Skeletal muscle tissue (tissue), 4 donors: ENCODE results near the gene FAAP20. TPM values are rescaled to one million over a fixed set of nuclear protein-coding genes. Genes with fewer than 3 reads are reported as not detected.

Experiments
- H3K27ac ChIP-seq: one replicate; pipeline ENCODE4 v1.7.0; 2013; ENCODE audit warnings: mild to moderate bottlenecking, low read depth, low read length, inconsistent platforms
- H3K27me3 ChIP-seq, 3 donors: one replicate each; pipeline ENCODE4 v1.7.0; 2013; ENCODE audit warnings: low read length in 3 of 3; ENCODE audit not compliant: control insufficient read depth in 3 of 3, insufficient read depth in 3 of 3
- H3K36me3 ChIP-seq, 3 donors: one replicate each; pipeline ENCODE4 v1.7.0; 2013; ENCODE audit warnings: low read length in 3 of 3; ENCODE audit not compliant: control insufficient read depth in 3 of 3, insufficient read depth in 3 of 3
- H3K4me1 ChIP-seq, 3 donors: one replicate each; pipeline ENCODE4 v1.7.0; 2013; ENCODE audit warnings: low read length in 3 of 3, mild to moderate bottlenecking in 3 of 3; ENCODE audit not compliant: control insufficient read depth in 3 of 3, insufficient read depth in 3 of 3
- H3K4me3 ChIP-seq, 3 donors: one replicate each; pipeline ENCODE4 v1.7.0; 2013; ENCODE audit warnings: low read length in 3 of 3
- H3K9ac ChIP-seq, 3 donors: one replicate each; pipeline ENCODE4 v1.7.0; 2013; ENCODE audit warnings: low read length in 3 of 3, mild to moderate bottlenecking in 3 of 3, moderate library complexity in 2 of 3, low read depth in 1 of 3
- H3K9me3 ChIP-seq, 3 donors: one replicate each; pipeline ENCODE4 v1.7.0; 2013; ENCODE audit warnings: low read length in 3 of 3; ENCODE audit not compliant: control insufficient read depth in 3 of 3
- total RNA-seq: library from RNA; depleted of rRNA; stranded (reverse); fragments of >200 nt; gene quantifications from one replicate; pipeline ENCODE4 v1.2.3, GENCODE V29; 2014
- donor health status: Osteomylitis.

The FAAP20 gene
- total RNA-seq, 1 donor from 2014 or later: 13.0 TPM

DNA sequence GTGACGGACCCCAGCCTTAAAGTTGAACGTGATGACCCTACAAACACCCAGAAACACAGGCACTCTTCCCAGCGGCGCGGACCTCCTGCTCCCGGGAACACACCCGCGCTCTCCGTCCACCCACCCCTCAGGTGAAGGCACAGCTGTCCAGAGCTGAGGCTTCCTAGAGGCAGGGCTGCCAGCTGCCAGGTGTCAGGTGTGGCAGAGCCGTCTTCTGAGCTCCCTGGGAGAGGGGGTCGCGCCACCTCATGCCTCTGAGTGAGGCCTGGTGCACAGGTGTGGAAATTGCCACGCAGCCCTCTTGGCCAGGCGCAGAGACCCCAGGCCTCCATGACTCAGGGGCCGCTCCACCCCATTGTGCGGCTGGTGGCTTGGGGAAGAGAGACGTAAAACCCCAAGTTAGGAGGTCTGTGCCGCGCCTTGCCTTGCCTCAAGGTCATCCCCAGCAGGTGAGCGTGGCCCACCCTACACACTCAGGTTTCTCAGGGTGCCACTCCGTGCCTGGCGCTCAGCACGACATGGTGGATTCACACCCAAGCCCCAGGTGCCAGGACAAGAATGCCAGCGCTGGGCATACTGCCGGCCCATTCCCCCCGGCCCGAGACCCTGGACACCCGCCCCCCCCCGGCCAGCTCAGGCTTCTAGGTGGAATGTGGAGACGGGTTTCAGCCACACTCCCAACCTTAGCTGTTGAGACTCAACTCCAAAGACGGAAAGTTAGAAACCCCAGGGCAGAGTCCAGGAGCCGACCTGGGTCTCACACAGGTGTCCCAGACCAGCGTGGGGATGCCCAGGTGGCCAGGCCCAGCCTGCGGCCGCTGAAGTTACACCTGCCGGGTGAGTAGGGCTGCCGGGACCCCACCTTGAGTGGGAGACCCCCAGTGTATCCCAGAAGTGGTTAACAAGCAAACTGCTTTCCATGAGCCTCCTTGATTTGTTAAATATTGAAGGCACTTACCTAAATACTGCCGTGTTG is 8.4 kb downstream of the FAAP20 start:
- no peak overlapping the region for H3K9ac ChIP-seq
- H3K4me1 ChIP-seq: peaks cover 14 to 20% (median 18%) of the 10 kb centered on the region in 3 donors
- no peaks in the 10 kb centered on the region for H3K36me3 ChIP-seq
- H3K4me3 ChIP-seq: no peak overlapping the region
- H3K27ac ChIP-seq: no peak overlapping the region
- H3K27me3 ChIP-seq: no peaks in the 10 kb centered on the region
- no peaks in the 10 kb centered on the region for H3K9me3 ChIP-seq

DNA sequence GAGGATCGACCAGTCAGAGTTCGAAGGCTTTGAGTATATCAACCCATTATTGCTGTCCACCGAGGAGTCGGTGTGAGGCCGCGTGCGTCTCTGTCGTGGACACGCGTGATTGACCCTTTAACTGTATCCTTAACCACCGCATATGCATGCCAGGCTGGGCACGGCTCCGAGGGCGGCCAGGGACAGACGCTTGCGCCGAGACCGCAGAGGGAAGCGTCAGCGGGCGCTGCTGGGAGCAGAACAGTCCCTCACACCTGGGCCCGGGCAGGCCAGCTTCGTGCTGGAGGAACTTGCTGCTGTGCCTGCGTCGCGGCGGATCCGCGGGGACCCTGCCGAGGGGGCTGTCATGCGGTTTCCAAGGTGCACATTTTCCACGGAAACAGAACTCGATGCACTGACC is 9.6 kb downstream of the FAAP20 start:
- no peaks in the 10 kb centered on the region for H3K9me3 ChIP-seq
- H3K27me3 ChIP-seq: peaks cover 3 to 5% (median 3%) of the 10 kb centered on the region in 3 donors
- no peak overlapping the region for H3K9ac ChIP-seq
- H3K27ac ChIP-seq: no peak overlapping the region
- peaks cover 2 to 8% (median 6%) of the 10 kb centered on the region in 3 donors for H3K4me1 ChIP-seq
- H3K36me3 ChIP-seq: no peaks in the 10 kb centered on the region
- H3K4me3 ChIP-seq: no peak overlapping the region

DNA sequence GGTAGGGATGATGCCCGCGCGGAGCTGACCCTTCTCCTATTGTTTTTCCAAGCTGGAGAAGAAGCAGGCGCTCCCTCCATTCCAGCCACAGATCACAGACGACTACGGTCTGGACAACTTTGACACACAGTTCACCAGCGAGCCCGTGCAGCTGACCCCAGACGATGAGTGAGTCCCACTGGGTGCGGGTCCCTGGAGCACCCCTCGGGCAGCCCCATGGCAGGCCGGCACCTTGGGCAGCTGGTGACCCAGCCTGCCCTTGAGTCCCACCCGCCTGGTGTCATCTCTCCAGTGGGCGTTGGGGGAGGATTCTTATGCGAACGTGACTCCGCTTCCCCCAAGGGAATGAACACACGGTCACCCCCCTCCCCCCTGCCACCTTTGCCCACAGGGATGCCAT is 10.0 kb downstream of the FAAP20 start:
- H3K36me3 ChIP-seq: no peaks in the 10 kb centered on the region
- no peaks in the 10 kb centered on the region for H3K9me3 ChIP-seq
- H3K9ac ChIP-seq: no peak overlapping the region
- H3K27me3 ChIP-seq: peaks cover 4 to 7% (median 5%) of the 10 kb centered on the region in 3 donors
- H3K27ac ChIP-seq: no peak overlapping the region
- H3K4me3 ChIP-seq: no peak overlapping the region
- peaks cover 0 to 4% (median 4%) of the 10 kb centered on the region in 3 donors for H3K4me1 ChIP-seq

DNA sequence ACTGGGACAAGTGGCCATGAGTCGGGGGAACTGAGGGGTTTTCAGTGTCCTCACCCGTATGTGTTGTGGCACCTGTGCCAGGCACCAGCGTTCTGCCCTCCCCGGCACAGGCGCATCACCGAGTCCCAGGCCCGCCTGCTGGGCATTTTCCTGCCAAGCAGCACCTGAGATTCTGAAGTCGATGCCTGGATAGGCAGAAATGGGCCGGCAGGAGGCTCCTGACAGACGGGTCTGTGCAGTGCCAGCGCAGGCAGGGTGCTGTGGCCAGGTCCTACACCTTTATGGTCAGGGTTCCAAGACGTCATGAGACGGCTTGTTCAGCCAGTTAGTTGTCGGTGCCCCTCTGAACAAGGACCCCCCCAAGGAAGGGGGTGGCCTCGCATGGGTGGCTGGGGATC is 10.6 kb downstream of the FAAP20 start:
- no peak overlapping the region for H3K4me3 ChIP-seq

DNA sequence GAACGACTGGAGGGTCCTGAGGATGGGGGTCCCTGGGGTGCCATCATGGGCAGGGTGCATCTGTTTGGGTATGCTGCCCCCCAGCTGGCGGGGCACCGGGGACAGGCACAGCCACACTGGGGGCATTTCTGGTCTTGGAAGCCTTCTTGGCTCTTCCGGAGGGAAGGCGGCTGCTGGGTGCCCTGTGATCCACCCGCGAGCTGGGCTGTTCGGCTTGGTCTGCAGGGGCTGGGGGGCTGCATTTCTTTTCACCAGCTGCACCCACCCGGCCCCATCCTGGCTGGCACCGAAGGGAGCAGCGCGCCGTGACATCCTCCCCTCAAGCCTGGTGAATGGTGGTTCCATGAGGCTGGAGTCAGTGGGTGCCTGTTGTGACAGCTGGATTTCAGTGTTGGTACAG is 12.2 kb downstream of the FAAP20 start:
- Histone ChIP-seq H3K27me3 (peaks cover 11 to 24% (median 12%) of the 10 kb centered on the region in 3 donors), H3K9ac (no peak overlapping the region), H3K4me3 (no peak overlapping the region), H3K36me3 (no peaks in the 10 kb centered on the region), H3K9me3 (no peaks in the 10 kb centered on the region), H3K4me1 (no peaks in the 10 kb centered on the region), H3K27ac (no peak overlapping the region)

More for the DNA sequence above, 10.6 kb downstream of the FAAP20 start:
- H3K9ac ChIP-seq: no peak overlapping the region
- H3K4me1 ChIP-seq: peaks cover 0 to under 1% (median 0%) of the 10 kb centered on the region in 3 donors
- peaks cover 4 to 13% (median 5%) of the 10 kb centered on the region in 3 donors for H3K27me3 ChIP-seq
- H3K27ac ChIP-seq: no peak overlapping the region
- H3K36me3 ChIP-seq: no peaks in the 10 kb centered on the region
- H3K9me3 ChIP-seq: no peaks in the 10 kb centered on the region

DNA sequence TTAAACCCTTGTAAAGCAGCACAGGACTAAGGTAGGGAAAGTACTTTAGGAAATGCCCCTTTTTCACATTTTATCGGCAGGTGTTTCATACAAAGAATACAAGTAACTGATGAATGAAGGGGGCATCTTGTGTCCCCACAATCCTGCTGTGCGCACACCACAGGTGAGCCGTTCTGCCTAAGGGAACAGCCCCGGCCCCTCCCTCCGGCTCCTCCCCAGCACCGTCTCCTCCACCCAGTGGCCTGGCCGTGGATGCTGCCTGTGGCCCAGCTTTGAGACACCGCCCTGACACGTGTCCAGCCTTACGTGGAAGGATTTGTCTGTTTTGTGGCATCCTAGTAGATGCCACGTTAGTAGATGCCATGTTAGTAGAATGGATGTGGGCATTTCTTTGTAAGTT is 12.8 kb downstream of the FAAP20 start:
- Histone ChIP-seq H3K27me3 (peaks cover 11 to 24% (median 16%) of the 10 kb centered on the region in 3 donors), H3K4me3 (no peak overlapping the region), H3K9ac (no peak overlapping the region), H3K27ac (no peak overlapping the region), H3K36me3 (no peaks in the 10 kb centered on the region), H3K9me3 (no peaks in the 10 kb centered on the region), H3K4me1 (no peaks in the 10 kb centered on the region)

GRCh38 chr1:2181271-2181670 is 13.3 kb downstream of the FAAP20 start:
- H3K27me3 ChIP-seq: peaks cover 11 to 27% (median 16%) of the 10 kb centered on the region in 3 donors
- no peaks in the 10 kb centered on the region for H3K4me1 ChIP-seq
- no peak overlapping the region for H3K27ac ChIP-seq
- no peak overlapping the region for H3K4me3 ChIP-seq
- H3K9me3 ChIP-seq: no peaks in the 10 kb centered on the region
- no peak overlapping the region for H3K9ac ChIP-seq
- H3K36me3 ChIP-seq: no peaks in the 10 kb centered on the region

DNA sequence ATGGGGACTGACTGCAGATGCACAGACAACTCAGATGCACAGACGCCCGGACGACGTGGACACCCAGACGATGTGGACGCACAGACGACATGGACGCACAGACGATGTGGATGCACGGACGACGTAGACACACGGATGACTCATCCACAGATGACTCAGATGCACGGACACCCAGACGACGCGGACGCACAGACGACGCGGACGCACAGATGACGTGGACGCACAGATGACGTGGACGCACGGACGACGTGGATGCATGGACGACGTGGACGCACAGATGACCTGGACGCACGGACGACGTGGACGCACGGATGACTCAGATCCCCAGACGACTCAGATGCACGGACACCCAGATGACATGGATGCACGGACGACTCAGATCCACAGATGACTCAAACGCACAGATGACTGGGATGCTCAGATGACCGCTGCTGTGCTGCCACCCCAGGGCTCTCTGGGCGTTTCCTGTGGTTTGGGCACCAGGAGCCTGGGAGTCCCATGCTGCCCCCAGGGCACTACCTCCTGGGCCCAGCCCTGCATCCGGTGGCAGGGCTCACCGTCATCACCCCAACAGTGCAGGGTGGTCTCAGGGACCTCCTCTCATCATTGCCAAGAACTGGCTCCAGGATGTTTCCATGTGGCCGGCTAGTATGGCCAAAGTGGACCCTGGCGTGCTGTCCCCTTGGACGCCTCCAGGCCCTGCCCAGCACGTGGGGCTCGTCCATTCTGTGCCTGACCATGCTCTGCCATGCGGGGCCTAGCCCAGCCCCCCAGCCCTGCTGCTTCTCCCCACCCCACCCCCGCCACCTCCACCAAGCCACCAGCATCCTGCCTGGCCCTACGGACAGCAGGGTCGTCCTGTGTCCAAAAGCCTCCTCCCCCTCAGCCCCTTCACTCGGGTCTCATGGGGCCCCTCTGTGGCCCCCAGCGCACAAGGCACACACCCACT is 14.0 kb downstream of the FAAP20 start:
- Histone ChIP-seq H3K27me3 (peaks cover 11 to 34% (median 20%) of the 10 kb centered on the region in 3 donors), H3K9ac (no peak overlapping the region), H3K4me3 (no peak overlapping the region), H3K36me3 (no peaks in the 10 kb centered on the region), H3K27ac (no peak overlapping the region), H3K9me3 (no peaks in the 10 kb centered on the region), H3K4me1 (no peaks in the 10 kb centered on the region)

DNA sequence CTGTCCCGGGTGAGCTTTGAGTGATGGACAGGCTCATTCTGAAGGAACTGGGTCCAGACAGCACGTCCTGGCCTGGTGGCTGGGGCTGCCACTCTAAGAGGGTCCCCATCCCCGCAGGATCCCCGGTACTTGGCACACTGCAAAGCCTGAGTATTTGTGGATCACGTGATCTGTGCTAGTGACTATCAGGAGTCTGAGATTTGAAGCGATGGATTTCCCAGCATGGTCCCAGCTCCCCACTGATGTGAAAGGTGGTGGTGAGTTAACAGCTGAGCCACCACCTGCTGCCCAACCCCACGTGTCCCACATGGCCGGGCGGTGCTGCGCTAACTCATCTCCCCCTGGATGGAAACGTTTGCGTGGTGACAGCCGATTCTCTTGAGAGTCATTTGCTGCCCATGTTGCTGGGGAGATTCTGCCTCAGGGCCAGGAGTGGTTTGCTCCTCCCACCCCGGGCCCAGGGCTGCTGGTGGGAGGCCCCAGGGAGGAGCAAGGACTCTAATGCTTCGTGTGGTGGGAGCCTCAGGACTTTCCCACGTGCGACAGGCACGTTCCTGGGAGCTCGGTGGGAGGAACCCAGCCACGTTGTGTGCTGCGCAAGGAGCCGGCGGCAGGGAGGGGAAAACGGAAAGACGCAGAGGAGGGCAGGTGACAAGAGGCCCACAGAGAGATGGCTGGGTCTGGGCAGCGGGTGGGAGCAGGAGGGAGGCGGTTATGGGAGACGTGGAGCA is 15.1 kb downstream of the FAAP20 start:
- Histone ChIP-seq H3K27me3 (peaks cover 11 to 40% (median 21%) of the 10 kb centered on the region in 3 donors), H3K27ac (no peak overlapping the region), H3K4me3 (no peak overlapping the region), H3K9ac (no peak overlapping the region), H3K9me3 (no peaks in the 10 kb centered on the region), H3K4me1 (peaks cover 4 to 6% (median 5%) of the 10 kb centered on the region in 3 donors), H3K36me3 (no peaks in the 10 kb centered on the region)
